ENCODE results near the gene SLMAP. TPM values are rescaled to one million over a fixed set of nuclear protein-coding genes. Genes with fewer than 3 reads are reported as not detected.

Gene SLMAP
- total RNA-seq, 1 donor from 2014 or later, result 57.1 TPM

GRCh38 chr3:57779666-57780065 lies 23.6 kb downstream of the SLMAP start:
- TF ChIP-seq CTCF (IDR thresholded peaks at IDR 0.05), result no peak
- intact Hi-C loops (cut with micrococcal nuclease), result no loop called here
- CTCF ChIA-PET, result interaction anchor here (0.6 kb wide), 1 partner anchor 1221 kb away, joined by 3 read pairs; no protein-coding TSS in a partner anchor
- Mint-ChIP-seq H3K36me3 (ENCODE audit: low read depth) (peaks cover 7% of the 10 kb centered on the region), H3K4me3 (no peak overlapping the region), H3K4me1 (peaks cover 24% of the 10 kb centered on the region), H3K27ac (no peak overlapping the region), H3K27me3 (no peaks in the 10 kb centered on the region), H3K9me3 (no peaks in the 10 kb centered on the region)
- DNase-seq (no peak), ATAC-seq (ENCODE audit: low read depth) (no peak)
- POLR2A ChIA-PET, result interaction anchor here (0.7 kb wide), 1 partner anchor 18 kb away, joined by 3 read pairs; no protein-coding TSS in a partner anchor

GRCh38 chr3:57783186-57784088 lies 27.3 kb downstream of the SLMAP start:
- TF ChIP-seq CTCF (IDR thresholded peaks at IDR 0.05), result no peak
- Mint-ChIP-seq H3K27me3 (no peaks in the 10 kb centered on the region), H3K27ac (no peak overlapping the region), H3K4me1 (peaks cover 25% of the 10 kb centered on the region), H3K4me3 (no peak overlapping the region), H3K36me3 (ENCODE audit: low read depth) (peaks cover 5% of the 10 kb centered on the region), H3K9me3 (no peaks in the 10 kb centered on the region)
- ChIA-PET CTCF (no interaction called here), POLR2A (interaction anchor here (1.0 kb wide), 1 partner anchor 112 kb away, joined by 4 read pairs; no protein-coding TSS in a partner anchor)
- ATAC-seq (ENCODE audit: low read depth) (no peak), DNase-seq (no peak)
- intact Hi-C loops (cut with micrococcal nuclease), result no loop called here

- ATAC-seq (ENCODE audit: low read depth) (no peak), DNase-seq (no peak)
- Mint-ChIP-seq H3K4me1 (peaks cover 22% of the 10 kb centered on the region), H3K36me3 (ENCODE audit: low read depth) (peaks cover 5% of the 10 kb centered on the region), H3K4me3 (no peak overlapping the region), H3K27ac (no peak overlapping the region), H3K27me3 (no peaks in the 10 kb centered on the region), H3K9me3 (no peaks in the 10 kb centered on the region)
- ChIA-PET CTCF (no interaction called here), POLR2A (interaction anchor here (1.0 kb wide), 1 partner anchor 113 kb away, joined by 4 read pairs; no protein-coding TSS in a partner anchor)
- TF ChIP-seq CTCF (IDR thresholded peaks at IDR 0.05), result no peak
- intact Hi-C loops (cut with micrococcal nuclease), result no loop called here
Measured at GRCh38 chr3:57784089-57784735, 28.1 kb downstream of the SLMAP start.

- CTCF ChIA-PET, result no interaction called here
- TF ChIP-seq CTCF (IDR thresholded peaks at IDR 0.05), result no peak
- intact Hi-C loops (cut with micrococcal nuclease), result no loop called here
- Mint-ChIP-seq H3K36me3 (ENCODE audit: low read depth) (peaks cover 5% of the 10 kb centered on the region), H3K27me3 (no peaks in the 10 kb centered on the region), H3K4me3 (no peak overlapping the region), H3K4me1 (peaks cover 25% of the 10 kb centered on the region), H3K9me3 (no peaks in the 10 kb centered on the region), H3K27ac (no peak overlapping the region)
- no peak for ATAC-seq (ENCODE audit: low read depth)
- DNase-seq, result no peak
- POLR2A ChIA-PET, result interaction anchor here (1.1 kb wide), 1 partner anchor 114 kb away, joined by 3 read pairs; no protein-coding TSS in a partner anchor
Measured at GRCh38 chr3:57785446-57785845, 29.3 kb downstream of the SLMAP start.

All from activated B cell treated with CpG ODN at 0.5 μM for 24 hours (primary cell).